Testis (tissue), 2 donors: ENCODE results near the gene CDC37.

Experiments
- CTCF ChIP-seq, 3 experiments: fragments of 450-650 bp in 2 of 3; fragments of 200-600 bp in 1 of 3; sonication (generic) in 1 of 3; IDR thresholded peaks; one replicate each; pipeline ENCODE4 v1.5.1; 2016 to 2019; ENCODE audit warnings: antibody characterized with exemption in 3 of 3, mild to moderate bottlenecking in 2 of 3, moderate library complexity in 1 of 3
- POLR2A ChIP-seq: fragments of 450-650 bp; IDR thresholded peaks from one replicate; pipeline ENCODE4 v1.6.1; 2017; ENCODE audit warnings: antibody characterized with exemption, mild to moderate bottlenecking, moderate library complexity

GRCh38 chr19:10421240-10422045, 18.1 kb upstream of the CDC37 start:
- no peak for TF ChIP-seq CTCF (IDR thresholded peaks at IDR 0.05)
- no peak for TF ChIP-seq POLR2A
